Right atrium auricular region (tissue), 2 donors: ENCODE data around the gene ADAD2. TPM values are rescaled to one million over a fixed set of nuclear protein-coding genes. Genes with fewer than 3 reads are reported as not detected.

Experiments used
- DNase-seq: peaks from one replicate; pipeline ENCODE4 v3.0.0-alpha.2; 2019; ENCODE audit warnings: low spot score
- H3K27ac ChIP-seq, 2 donors: fragments of 200-600 bp; sonication (generic); 1 replicate in 1 of 2; 2 replicates in 1 of 2; pipeline ENCODE4 v1.5.1; 2016 to 2019
- H3K27me3 ChIP-seq, 2 donors: fragments of 200-600 bp; sonication (generic); one replicate each; pipeline versions ENCODE4 v1.5.1 to v1.6.0; 2017 to 2019
- H3K36me3 ChIP-seq: fragments of 200-600 bp; sonication (generic); one replicate; pipeline ENCODE4 v1.5.1; 2016
- H3K4me1 ChIP-seq, 2 donors: fragments of 200-600 bp; sonication (generic); one replicate each; pipeline versions ENCODE4 v1.5.1 to v1.6.0; 2017 to 2019
- H3K4me3 ChIP-seq, 2 donors: fragments of 200-600 bp; sonication (generic); 1 replicate in 1 of 2; 2 replicates in 1 of 2; pipeline ENCODE4 v1.5.1; 2017 to 2019; ENCODE audit warnings: mild to moderate bottlenecking in 1 of 2, moderate library complexity in 1 of 2
- H3K9me3 ChIP-seq, 2 donors: fragments of 200-600 bp; sonication (generic); one replicate each; pipeline ENCODE4 v1.5.1; 2019
- total RNA-seq, 2 donors: library from RNA; depleted of rRNA; stranded (reverse); fragments of >200 nt; gene quantifications; one replicate each; pipeline ENCODE4 v1.1.0, GENCODE V29; 2016
- TF ChIP-seq, protein P1 (sequence below), 2 donors: fragments of 200-600 bp; sonication (generic); IDR thresholded peaks; one replicate each; pipeline ENCODE4 v1.5.1; 2019; ENCODE audit warnings: antibody characterized with exemption in 2 of 2

The ADAD2 gene
- total RNA-seq, 2 donors from 2014 or later, result 0.19 TPM; not detected in 1

DNA sequence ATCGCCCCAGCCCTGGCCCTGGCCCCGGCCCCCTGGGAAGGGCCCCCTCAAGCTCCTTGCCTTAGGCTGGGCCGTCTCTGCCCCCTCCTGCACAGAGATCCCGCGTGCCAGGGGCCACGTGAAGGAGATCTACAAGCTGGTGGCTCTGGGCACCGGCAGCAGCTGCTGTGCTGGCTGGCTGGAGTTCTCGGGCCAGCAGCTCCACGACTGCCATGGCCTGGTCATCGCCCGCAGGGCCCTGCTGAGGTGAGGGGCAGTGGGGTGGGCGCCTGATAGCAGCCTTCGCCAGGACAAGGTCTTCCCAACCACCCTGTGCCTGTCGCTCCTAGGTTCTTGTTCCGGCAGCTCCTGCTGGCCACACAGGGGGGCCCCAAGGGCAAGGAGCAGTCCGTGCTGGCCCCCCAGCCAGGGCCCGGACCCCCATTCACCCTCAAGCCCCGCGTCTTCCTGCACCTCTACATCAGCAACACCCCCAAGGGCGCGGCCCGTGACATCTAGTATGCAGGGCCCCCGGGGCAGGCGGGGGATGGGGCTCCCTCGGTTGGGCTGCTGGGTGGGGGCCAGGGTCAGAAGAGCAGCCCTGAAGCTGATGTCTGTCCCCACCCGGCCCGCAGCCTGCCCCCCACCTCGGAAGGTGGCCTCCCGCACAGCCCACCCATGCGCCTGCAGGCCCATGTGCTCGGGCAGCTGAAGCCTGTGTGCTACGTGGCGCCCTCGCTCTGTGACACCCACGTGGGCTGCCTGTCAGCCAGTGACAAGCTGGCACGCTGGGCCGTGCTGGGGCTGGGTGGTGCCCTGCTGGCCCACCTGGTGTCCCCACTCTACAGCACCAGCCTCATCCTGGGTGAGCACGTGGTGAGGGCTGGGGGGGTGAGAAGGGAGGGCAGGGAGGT is 4.5 kb downstream of the ADAD2 start:
- H3K4me3 ChIP-seq, result no peak overlapping the region
- H3K27me3 ChIP-seq, result no peaks in the 10 kb centered on the region
- no peak for DNase-seq
- no peak overlapping the region for H3K27ac ChIP-seq
- no peaks in the 10 kb centered on the region for H3K9me3 ChIP-seq
- no peaks in the 10 kb centered on the region for H3K36me3 ChIP-seq
- TF ChIP-seq, protein P1, sequence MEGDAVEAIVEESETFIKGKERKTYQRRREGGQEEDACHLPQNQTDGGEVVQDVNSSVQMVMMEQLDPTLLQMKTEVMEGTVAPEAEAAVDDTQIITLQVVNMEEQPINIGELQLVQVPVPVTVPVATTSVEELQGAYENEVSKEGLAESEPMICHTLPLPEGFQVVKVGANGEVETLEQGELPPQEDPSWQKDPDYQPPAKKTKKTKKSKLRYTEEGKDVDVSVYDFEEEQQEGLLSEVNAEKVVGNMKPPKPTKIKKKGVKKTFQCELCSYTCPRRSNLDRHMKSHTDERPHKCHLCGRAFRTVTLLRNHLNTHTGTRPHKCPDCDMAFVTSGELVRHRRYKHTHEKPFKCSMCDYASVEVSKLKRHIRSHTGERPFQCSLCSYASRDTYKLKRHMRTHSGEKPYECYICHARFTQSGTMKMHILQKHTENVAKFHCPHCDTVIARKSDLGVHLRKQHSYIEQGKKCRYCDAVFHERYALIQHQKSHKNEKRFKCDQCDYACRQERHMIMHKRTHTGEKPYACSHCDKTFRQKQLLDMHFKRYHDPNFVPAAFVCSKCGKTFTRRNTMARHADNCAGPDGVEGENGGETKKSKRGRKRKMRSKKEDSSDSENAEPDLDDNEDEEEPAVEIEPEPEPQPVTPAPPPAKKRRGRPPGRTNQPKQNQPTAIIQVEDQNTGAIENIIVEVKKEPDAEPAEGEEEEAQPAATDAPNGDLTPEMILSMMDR (IDR thresholded peaks at IDR 0.05), result no peak
- H3K4me1 ChIP-seq, result no peaks in the 10 kb centered on the region

DNA sequence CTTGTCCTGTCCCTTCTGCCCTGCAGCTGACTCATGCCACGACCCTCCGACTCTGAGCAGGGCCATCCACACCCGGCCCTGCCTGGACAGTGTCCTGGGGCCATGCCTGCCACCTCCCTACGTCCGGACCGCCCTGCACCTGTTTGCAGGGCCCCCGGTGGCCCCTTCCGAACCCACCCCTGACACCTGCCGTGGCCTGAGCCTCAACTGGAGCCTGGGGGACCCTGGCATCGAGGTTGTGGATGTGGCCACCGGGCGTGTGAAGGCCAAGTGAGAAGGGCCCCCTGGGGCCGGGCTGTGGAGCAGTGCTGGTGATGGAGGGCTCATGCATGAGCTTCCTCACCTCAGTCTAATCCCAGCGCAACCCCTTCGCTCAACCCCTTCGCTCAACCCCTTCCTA is 5.1 kb downstream of the ADAD2 start:
- Histone ChIP-seq H3K4me3 (no peak overlapping the region), H3K9me3 (no peaks in the 10 kb centered on the region), H3K27ac (no peak overlapping the region), H3K27me3 (no peaks in the 10 kb centered on the region), H3K36me3 (no peaks in the 10 kb centered on the region), H3K4me1 (no peaks in the 10 kb centered on the region)
- no peak for DNase-seq
- TF ChIP-seq, protein P1 (IDR thresholded peaks at IDR 0.05), result no peak

GRCh38 chr16:84196727-84197394 is 5.9 kb downstream of the ADAD2 start:
- H3K27ac ChIP-seq, result no peak overlapping the region

DNA sequence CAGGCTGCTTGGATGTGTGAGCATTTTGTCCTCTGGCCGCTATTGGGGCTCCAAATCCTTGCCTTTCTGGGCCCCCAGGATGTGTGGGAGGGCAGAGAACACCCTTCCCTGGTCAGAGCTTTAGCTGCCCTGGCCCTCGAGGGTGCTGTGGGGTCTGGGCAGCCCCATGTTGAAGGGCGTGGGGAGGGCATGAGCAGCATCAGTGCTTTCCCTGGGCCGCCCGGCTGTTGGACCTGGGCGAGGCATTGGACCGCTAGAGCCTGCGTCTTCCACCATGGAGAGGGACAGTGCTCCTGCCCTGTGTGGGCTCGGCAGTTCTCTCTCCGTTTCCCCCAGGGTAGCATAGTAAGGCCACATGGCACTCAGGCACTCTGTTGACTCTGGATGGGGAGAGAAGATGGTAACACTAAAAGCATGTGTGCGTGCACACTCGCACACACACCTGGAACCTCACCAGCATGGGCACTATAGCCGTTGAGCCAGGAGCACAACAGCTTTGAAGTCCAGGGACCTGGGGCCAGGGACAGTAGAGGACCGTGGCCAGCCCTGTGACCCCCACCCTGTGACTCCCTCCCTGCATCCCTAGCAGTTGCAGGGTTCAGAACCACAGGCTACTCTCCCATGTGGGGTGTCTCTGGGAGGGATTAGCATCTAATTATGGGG is 6.6 kb downstream of the ADAD2 start:
- H3K27ac ChIP-seq, result no peak overlapping the region
- H3K4me3 ChIP-seq, result no peak overlapping the region
- H3K4me1 ChIP-seq, result no peaks in the 10 kb centered on the region
- H3K27me3 ChIP-seq, result no peaks in the 10 kb centered on the region
- no peaks in the 10 kb centered on the region for H3K36me3 ChIP-seq
- TF ChIP-seq, protein P1 (IDR thresholded peaks at IDR 0.05), result no peak
- no peaks in the 10 kb centered on the region for H3K9me3 ChIP-seq
- no peak for DNase-seq

More at GRCh38 chr16:84196727-84197394, 5.9 kb downstream of the ADAD2 start:
- TF ChIP-seq, protein P1 (IDR thresholded peaks at IDR 0.05), result no peak
- no peaks in the 10 kb centered on the region for H3K9me3 ChIP-seq
- H3K4me1 ChIP-seq, result no peaks in the 10 kb centered on the region
- no peaks in the 10 kb centered on the region for H3K36me3 ChIP-seq
- no peaks in the 10 kb centered on the region for H3K27me3 ChIP-seq
- no peak overlapping the region for H3K4me3 ChIP-seq
- no peak for DNase-seq

GRCh38 chr16:84198401-84198800 is 7.4 kb downstream of the ADAD2 start:
- Histone ChIP-seq H3K36me3 (no peaks in the 10 kb centered on the region), H3K27ac (no peak overlapping the region), H3K4me3 (no peak overlapping the region), H3K4me1 (no peaks in the 10 kb centered on the region), H3K27me3 (no peaks in the 10 kb centered on the region), H3K9me3 (no peaks in the 10 kb centered on the region)
- TF ChIP-seq, protein P1 (IDR thresholded peaks at IDR 0.05), result no peak
- DNase-seq, result no peak
